HFF-Myc (cell line): Measurements from ENCODE around the gene PARD3.

Experiments used
- DNase-seq: peaks from one replicate; pipeline ENCODE4 v3.0.0-alpha.2; 2011; ENCODE audit warnings: low read depth; ENCODE audit errors: extremely low read depth
- H3K4me3 ChIP-seq: replicated peaks from 2 replicates; pipeline ENCODE4 v1.5.1; 2011; ENCODE audit warnings: low read depth, mild to moderate bottlenecking, control low read depth, low read length
- TF ChIP-seq, protein P1 (sequence below): IDR thresholded peaks from 2 replicates; pipeline ENCODE4 v1.5.1; 2012; ENCODE audit warnings: mild to moderate bottlenecking, low read depth, low read length, control low read depth; ENCODE audit errors: missing control alignments

PARD3 gene

DNA sequence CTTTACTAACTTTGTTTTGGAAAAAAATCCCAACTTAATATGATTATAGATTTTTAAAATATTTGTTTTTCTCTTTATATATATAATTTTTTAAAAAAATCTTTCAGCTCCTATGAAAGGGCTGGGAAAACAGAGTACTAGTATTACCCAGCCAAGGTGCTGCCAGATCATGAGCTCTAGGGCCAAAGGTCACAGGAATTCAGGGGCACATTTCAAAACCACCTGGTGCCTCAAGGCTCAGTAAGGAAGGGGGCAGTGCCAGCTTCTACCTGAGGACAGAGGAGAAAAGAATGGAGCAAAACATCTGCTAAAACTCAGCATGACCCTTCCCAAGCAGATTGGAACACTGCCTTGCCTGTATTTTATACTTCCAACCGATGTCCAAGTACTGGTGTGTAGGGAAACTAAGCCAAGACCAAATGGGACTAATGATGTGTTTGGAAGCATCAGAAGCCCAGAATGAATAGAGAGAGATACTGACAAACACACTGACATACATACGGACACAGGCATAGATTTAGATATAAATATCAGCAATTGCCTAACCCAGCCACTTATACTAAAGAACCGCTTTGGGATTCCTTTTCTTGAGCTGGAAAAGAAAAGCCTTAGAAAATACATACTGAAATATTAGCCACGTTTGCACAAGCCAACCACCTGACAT is 667.3 kb downstream of the PARD3 start:
- TF ChIP-seq, protein P1, sequence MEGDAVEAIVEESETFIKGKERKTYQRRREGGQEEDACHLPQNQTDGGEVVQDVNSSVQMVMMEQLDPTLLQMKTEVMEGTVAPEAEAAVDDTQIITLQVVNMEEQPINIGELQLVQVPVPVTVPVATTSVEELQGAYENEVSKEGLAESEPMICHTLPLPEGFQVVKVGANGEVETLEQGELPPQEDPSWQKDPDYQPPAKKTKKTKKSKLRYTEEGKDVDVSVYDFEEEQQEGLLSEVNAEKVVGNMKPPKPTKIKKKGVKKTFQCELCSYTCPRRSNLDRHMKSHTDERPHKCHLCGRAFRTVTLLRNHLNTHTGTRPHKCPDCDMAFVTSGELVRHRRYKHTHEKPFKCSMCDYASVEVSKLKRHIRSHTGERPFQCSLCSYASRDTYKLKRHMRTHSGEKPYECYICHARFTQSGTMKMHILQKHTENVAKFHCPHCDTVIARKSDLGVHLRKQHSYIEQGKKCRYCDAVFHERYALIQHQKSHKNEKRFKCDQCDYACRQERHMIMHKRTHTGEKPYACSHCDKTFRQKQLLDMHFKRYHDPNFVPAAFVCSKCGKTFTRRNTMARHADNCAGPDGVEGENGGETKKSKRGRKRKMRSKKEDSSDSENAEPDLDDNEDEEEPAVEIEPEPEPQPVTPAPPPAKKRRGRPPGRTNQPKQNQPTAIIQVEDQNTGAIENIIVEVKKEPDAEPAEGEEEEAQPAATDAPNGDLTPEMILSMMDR, result no peak
- H3K4me3 ChIP-seq, result no peak overlapping the region
- no peak for DNase-seq

DNA sequence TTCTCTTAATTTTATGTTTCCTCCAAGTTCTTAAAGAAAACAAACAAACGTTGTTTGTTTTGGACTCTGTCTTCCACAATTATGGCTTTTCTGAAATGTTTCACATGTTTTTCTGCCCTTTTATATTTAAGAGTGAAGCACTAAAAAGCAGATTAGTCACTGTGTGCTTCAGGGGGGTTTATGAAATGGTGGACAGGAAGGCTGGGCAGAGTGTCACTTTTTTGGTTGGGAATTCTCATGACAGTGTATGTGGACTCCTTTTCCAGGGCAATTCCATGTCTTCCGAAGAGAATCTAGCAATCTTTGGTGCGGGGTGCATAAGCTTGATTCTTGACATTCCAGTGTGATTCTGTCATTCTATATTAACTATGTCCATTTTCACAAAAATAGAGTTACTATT is 669.4 kb downstream of the PARD3 start:
- no peak overlapping the region for H3K4me3 ChIP-seq
- TF ChIP-seq, protein P1, result no peak
- DNase-seq, result no peak

DNA sequence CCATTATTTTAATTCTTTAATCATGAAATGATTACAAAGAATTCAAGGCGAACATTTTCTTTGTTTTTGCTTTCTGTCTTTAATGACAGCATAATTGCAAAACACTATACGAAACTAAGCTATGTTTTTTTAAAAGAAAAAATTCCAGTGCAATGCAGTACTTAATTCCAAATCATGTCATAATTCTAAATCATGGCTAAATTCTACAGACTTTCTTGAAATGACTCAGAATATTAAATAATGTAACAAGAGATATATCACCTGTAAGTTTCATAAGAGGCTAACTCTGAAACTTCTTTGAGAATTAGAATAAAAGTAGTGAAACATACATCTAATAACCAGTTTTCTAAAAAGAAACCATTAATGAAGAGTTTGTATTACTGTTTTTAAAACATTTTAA is 671.6 kb downstream of the PARD3 start:
- no peak overlapping the region for H3K4me3 ChIP-seq
- TF ChIP-seq, protein P1, result no peak
- no peak for DNase-seq

DNA sequence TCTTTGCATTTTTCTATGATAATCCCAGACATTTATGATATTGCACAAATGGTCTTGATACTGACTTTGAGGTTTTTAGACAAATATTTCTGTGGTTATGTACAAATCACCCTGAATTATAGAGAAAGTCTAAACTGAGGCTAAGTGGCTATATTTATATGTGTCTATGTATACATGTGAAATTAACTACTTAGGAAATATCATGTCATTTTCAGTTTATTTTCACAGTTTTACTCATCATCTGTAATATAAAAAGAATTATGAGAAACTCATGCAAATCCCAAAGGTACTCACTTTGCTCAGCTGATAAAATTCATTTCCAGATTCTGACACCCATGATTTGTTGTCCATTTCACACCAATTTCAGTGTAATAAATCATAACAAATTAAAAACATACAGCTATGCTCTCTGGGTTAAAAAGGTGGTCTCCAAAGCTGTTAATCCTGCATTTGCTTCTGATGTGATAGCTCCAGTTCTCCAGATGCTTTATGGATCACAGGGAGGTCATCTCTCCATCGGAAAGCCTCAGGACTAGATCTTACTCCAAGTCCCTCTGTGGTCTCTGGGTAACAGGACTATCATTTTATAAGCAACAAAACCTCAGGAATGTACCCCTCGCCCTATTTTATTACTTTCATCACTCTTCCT is 673.9 kb downstream of the PARD3 start:
- no peak overlapping the region for H3K4me3 ChIP-seq
- TF ChIP-seq, protein P1, result no peak
- DNase-seq, result no peak

DNA sequence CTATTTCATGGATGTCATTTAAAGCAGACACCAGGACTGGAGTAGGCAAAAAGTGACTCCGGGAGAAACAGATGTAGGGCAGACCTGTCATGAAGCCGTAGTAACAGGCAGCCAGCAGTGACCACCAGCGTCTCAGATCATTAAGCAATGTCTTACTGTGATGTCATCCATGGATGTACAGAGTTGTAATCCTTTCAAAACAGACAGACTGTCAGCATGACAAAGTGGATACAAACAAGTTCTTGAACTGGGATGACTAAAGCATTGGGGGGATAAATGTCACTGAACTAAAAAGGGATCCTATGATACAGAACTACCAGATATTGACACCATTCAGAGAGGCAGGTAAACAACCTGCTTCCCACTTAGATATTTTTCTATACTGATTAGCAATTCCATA is 675.5 kb downstream of the PARD3 start:
- H3K4me3 ChIP-seq, result no peak overlapping the region
- TF ChIP-seq, protein P1, result no peak
- no peak for DNase-seq

DNA sequence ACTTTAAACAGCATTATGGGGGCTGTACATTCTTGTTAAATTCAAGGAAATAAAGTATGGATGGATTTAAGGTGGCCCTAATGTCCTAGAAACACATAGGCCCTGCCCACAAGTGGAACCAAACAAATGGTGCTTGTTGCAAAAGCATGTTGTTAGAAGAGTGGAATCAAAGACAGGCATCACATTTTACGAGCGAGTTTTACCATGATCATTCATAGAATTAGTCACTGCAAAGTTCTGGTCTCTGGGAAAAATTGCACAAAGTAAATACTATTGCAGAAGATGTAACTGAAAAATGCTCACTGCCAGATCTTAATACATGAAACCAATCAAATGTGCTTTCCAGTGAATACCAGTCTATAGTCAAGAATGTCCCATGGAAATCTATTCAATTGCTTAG is 677.1 kb downstream of the PARD3 start:
- DNase-seq, result no peak
- TF ChIP-seq, protein P1, result no peak
- no peak overlapping the region for H3K4me3 ChIP-seq
